ENCODE results near the gene NIN. TPM values are rescaled to one million over a fixed set of nuclear protein-coding genes. Genes with fewer than 3 reads are reported as not detected.

Gene NIN
- total RNA-seq, 1 donor from 2014 or later = 104 TPM

GRCh38 chr14:50855558-50855957, 24.6 kb upstream of the NIN start:
- peaks cover 14% of the 10 kb centered on the region for H3K4me1 Mint-ChIP-seq (ENCODE audit: low read depth, unreplicated experiment)
- H3K9me3 Mint-ChIP-seq (ENCODE audit: unreplicated experiment) = peaks cover 4% of the 10 kb centered on the region
- TF ChIP-seq, protein P1, sequence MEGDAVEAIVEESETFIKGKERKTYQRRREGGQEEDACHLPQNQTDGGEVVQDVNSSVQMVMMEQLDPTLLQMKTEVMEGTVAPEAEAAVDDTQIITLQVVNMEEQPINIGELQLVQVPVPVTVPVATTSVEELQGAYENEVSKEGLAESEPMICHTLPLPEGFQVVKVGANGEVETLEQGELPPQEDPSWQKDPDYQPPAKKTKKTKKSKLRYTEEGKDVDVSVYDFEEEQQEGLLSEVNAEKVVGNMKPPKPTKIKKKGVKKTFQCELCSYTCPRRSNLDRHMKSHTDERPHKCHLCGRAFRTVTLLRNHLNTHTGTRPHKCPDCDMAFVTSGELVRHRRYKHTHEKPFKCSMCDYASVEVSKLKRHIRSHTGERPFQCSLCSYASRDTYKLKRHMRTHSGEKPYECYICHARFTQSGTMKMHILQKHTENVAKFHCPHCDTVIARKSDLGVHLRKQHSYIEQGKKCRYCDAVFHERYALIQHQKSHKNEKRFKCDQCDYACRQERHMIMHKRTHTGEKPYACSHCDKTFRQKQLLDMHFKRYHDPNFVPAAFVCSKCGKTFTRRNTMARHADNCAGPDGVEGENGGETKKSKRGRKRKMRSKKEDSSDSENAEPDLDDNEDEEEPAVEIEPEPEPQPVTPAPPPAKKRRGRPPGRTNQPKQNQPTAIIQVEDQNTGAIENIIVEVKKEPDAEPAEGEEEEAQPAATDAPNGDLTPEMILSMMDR (IDR thresholded peaks at IDR 0.05; ENCODE audit: partially characterized antibody, unreplicated experiment) = no peak
- no peak for DNase-seq
- H3K4me3 Mint-ChIP-seq (ENCODE audit: unreplicated experiment) = no peak overlapping the region
- no peak overlapping the region for H3K27ac Mint-ChIP-seq (ENCODE audit: unreplicated experiment)
- H3K36me3 Mint-ChIP-seq (ENCODE audit: unreplicated experiment) = no peaks in the 10 kb centered on the region
- peaks cover 3% of the 10 kb centered on the region for H3K27me3 Mint-ChIP-seq (ENCODE audit: unreplicated experiment)

- no peak overlapping the region for H3K4me3 Mint-ChIP-seq (ENCODE audit: unreplicated experiment)
- H3K27me3 Mint-ChIP-seq (ENCODE audit: unreplicated experiment) = peaks cover 3% of the 10 kb centered on the region
- peaks cover 8% of the 10 kb centered on the region for H3K4me1 Mint-ChIP-seq (ENCODE audit: low read depth, unreplicated experiment)
- no peak for DNase-seq
- TF ChIP-seq, protein P1 (IDR thresholded peaks at IDR 0.05; ENCODE audit: partially characterized antibody, unreplicated experiment) = no peak
- no peaks in the 10 kb centered on the region for H3K36me3 Mint-ChIP-seq (ENCODE audit: unreplicated experiment)
- no peak overlapping the region for H3K27ac Mint-ChIP-seq (ENCODE audit: unreplicated experiment)
- H3K9me3 Mint-ChIP-seq (ENCODE audit: unreplicated experiment) = peaks cover 4% of the 10 kb centered on the region
These were observed 23.6 kb upstream of the NIN start for GRCh38 chr14:50854521-50854920.

GRCh38 chr14:50853891-50854290, 22.9 kb upstream of the NIN start:
- Mint-ChIP-seq H3K4me1 (ENCODE audit: low read depth, unreplicated experiment) (peaks cover 2% of the 10 kb centered on the region), H3K27ac (ENCODE audit: unreplicated experiment) (no peak overlapping the region), H3K36me3 (ENCODE audit: unreplicated experiment) (no peaks in the 10 kb centered on the region), H3K4me3 (ENCODE audit: unreplicated experiment) (no peak overlapping the region), H3K9me3 (ENCODE audit: unreplicated experiment) (peaks cover 1% of the 10 kb centered on the region), H3K27me3 (ENCODE audit: unreplicated experiment) (peaks cover 3% of the 10 kb centered on the region)
- no peak for DNase-seq
- TF ChIP-seq, protein P1 (IDR thresholded peaks at IDR 0.05; ENCODE audit: partially characterized antibody, unreplicated experiment) = no peak

GRCh38 chr14:50846226-50846880, 15.4 kb upstream of the NIN start:
- no peaks in the 10 kb centered on the region for H3K36me3 Mint-ChIP-seq (ENCODE audit: unreplicated experiment)

DNA sequence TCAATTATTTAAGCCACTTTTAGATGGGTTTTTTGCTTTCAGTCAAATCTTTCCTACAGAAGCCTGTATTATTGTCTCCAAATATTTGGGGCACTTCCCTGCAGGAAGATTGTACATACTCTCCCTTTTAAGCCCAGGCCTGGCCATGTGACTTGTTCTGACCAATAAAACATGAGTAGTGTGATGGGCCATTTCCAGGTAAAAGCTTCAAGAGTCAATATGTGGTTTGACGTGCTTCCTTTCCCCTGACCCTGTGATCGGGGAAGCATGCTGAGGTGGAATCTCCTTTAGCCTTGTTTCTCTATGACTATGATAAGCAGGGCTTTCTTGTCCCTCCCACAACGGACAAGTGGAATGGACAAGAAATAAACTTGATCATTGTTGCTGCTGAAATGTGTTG, 14.2 kb upstream of the NIN start:
- no peaks in the 10 kb centered on the region for H3K36me3 Mint-ChIP-seq (ENCODE audit: unreplicated experiment)
- TF ChIP-seq, protein P1 (IDR thresholded peaks at IDR 0.05; ENCODE audit: partially characterized antibody, unreplicated experiment) = no peak
- no peaks in the 10 kb centered on the region for H3K4me1 Mint-ChIP-seq (ENCODE audit: low read depth, unreplicated experiment)
- H3K27me3 Mint-ChIP-seq (ENCODE audit: unreplicated experiment) = peaks cover 2% of the 10 kb centered on the region
- peaks cover 2% of the 10 kb centered on the region for H3K9me3 Mint-ChIP-seq (ENCODE audit: unreplicated experiment)
- no peak for DNase-seq
- no peak overlapping the region for H3K4me3 Mint-ChIP-seq (ENCODE audit: unreplicated experiment)
- H3K27ac Mint-ChIP-seq (ENCODE audit: unreplicated experiment) = no peak overlapping the region

More at GRCh38 chr14:50846226-50846880, 15.4 kb upstream of the NIN start:
- TF ChIP-seq, protein P1 (IDR thresholded peaks at IDR 0.05; ENCODE audit: partially characterized antibody, unreplicated experiment) = no peak
- H3K9me3 Mint-ChIP-seq (ENCODE audit: unreplicated experiment) = no peaks in the 10 kb centered on the region
- H3K27ac Mint-ChIP-seq (ENCODE audit: unreplicated experiment) = no peak overlapping the region
- DNase-seq = no peak
- H3K4me1 Mint-ChIP-seq (ENCODE audit: low read depth, unreplicated experiment) = no peaks in the 10 kb centered on the region
- no peak overlapping the region for H3K4me3 Mint-ChIP-seq (ENCODE audit: unreplicated experiment)
- H3K27me3 Mint-ChIP-seq (ENCODE audit: unreplicated experiment) = no peaks in the 10 kb centered on the region
